Tibial artery (tissue), 4 donors: ENCODE results near the gene GNB4.

Experiments
- DNase-seq, 2 donors: peaks; one replicate each; pipeline ENCODE4 v3.0.0-alpha.2; 2019
- H3K27ac ChIP-seq, 2 donors: fragments of 200-600 bp; sonication (generic) in 1 of 2; 1 replicate in 1 of 2; 2 replicates in 1 of 2; pipeline ENCODE4 v1.5.1; 2018 to 2019; ENCODE audit warnings: mild to moderate bottlenecking in 1 of 2
- H3K27me3 ChIP-seq, 2 donors: fragments of 200-600 bp; sonication (generic) in 1 of 2; one replicate each; pipeline versions ENCODE4 v1.5.1 to v1.6.0; 2016 to 2019
- H3K36me3 ChIP-seq, 3 donors: fragments of 200-600 bp; sonication (generic) in 2 of 3; one replicate each; pipeline ENCODE4 v1.5.1; 2016 to 2019; ENCODE audit warnings: mild to moderate bottlenecking in 2 of 3
- H3K4me1 ChIP-seq, 4 donors: fragments of 200-600 bp; sonication (generic) in 2 of 4; 1 replicate in 3 of 4; 2 replicates in 1 of 4; pipeline ENCODE4 v1.5.1; 2016 to 2019
- H3K4me3 ChIP-seq, 2 donors: fragments of 200-600 bp; sonication (generic) in 1 of 2; 1 replicate in 1 of 2; 2 replicates in 1 of 2; pipeline ENCODE4 v1.5.1; 2018 to 2019; ENCODE audit warnings: mild to moderate bottlenecking in 2 of 2
- H3K9me3 ChIP-seq, 3 donors: fragments of 200-600 bp; sonication (generic) in 1 of 3; one replicate each; pipeline ENCODE4 v1.5.1; 2016 to 2019
- intact Hi-C: fragments of 100-400 bp; cut with DNase I; formaldehyde crosslinking; loops from one replicate; pipeline ENCODE4 v1.15.0; 2023; ENCODE audit warnings: low total_unique reads
- TF ChIP-seq, protein P1 (sequence below), 2 experiments: fragments of 200-600 bp in 1 of 2; fragments of 450-650 bp in 1 of 2; IDR thresholded peaks; one replicate each; pipeline ENCODE4 v1.5.1; 2017 to 2019; ENCODE audit warnings: antibody characterized with exemption in 2 of 2, mild to moderate bottlenecking in 1 of 2, moderate library complexity in 1 of 2

The GNB4 gene

DNA sequence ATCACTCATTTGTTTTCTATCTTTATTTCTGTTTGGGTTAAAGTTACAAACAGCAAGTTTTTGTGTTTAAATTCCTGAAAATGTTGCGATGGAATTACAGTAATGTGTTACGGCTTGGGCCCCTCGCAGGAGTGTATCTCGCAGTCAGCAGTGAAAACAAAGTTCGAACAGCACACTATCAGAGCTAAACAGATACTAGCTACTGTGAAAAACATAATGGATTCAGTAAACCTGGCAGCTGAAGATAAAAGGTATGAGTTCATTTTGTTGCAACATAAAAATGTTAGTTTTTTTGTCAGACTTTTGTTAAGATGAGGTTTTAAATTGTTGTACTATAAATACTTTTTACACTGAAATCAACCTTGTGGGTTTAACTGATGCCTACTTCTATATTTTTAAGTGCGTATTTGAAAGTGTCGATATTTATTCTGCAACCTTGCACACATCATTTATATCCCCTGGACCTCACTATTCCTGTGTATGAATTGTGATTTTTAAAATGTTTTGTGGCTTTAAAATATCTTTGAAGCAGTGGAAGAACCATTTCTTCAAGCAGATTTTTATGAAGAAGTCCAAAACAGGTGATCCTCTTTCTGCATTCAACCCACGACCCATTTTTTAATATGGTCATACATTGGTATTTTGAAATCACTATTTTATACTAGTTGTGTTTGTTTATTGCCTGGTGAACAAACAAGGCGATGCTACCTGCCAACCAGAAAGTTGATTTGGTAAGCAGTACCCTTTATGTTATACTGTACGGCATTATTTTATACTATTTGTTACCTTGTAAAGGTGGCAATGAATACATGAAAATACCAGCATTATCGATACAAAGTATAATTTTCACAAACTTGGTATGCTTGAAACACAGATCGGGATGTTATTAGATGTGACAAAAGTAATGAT is 75.9 kb downstream of the GNB4 start:
- Histone ChIP-seq H3K9me3 (no peaks in the 10 kb centered on the region), H3K27me3 (no peaks in the 10 kb centered on the region), H3K4me3 (no peak overlapping the region), H3K27ac (no peak overlapping the region), H3K36me3 (peaks cover 24 to 69% (median 53%) of the 10 kb centered on the region in 3 donors), H3K4me1 (no peaks in the 10 kb centered on the region)
- intact Hi-C loops, result no loop called here
- no peak for DNase-seq
- TF ChIP-seq, protein P1, sequence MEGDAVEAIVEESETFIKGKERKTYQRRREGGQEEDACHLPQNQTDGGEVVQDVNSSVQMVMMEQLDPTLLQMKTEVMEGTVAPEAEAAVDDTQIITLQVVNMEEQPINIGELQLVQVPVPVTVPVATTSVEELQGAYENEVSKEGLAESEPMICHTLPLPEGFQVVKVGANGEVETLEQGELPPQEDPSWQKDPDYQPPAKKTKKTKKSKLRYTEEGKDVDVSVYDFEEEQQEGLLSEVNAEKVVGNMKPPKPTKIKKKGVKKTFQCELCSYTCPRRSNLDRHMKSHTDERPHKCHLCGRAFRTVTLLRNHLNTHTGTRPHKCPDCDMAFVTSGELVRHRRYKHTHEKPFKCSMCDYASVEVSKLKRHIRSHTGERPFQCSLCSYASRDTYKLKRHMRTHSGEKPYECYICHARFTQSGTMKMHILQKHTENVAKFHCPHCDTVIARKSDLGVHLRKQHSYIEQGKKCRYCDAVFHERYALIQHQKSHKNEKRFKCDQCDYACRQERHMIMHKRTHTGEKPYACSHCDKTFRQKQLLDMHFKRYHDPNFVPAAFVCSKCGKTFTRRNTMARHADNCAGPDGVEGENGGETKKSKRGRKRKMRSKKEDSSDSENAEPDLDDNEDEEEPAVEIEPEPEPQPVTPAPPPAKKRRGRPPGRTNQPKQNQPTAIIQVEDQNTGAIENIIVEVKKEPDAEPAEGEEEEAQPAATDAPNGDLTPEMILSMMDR (IDR thresholded peaks at IDR 0.05), result no peak

DNA sequence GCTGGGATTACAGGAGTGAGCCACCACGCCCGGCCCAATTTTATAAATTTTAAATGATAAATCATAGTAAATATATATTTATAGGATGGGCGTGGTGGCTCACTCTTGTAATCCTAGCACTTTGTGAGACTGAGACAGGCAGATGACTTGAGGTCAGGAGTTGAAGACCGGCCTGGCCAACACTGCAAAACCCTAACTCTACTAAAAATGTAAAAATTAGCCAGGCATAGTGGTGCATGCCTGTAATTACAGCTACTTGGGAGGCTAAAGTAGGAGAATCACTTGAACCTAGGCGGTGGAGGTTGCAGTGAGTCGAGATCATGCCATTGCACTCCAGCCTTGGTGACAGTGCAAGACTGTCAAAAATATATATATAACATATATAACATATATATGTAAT is 77.3 kb downstream of the GNB4 start:
- peaks cover 28 to 69% (median 48%) of the 10 kb centered on the region in 3 donors for H3K36me3 ChIP-seq
- TF ChIP-seq, protein P1 (IDR thresholded peaks at IDR 0.05), result no peak
- DNase-seq, result no peak

DNA sequence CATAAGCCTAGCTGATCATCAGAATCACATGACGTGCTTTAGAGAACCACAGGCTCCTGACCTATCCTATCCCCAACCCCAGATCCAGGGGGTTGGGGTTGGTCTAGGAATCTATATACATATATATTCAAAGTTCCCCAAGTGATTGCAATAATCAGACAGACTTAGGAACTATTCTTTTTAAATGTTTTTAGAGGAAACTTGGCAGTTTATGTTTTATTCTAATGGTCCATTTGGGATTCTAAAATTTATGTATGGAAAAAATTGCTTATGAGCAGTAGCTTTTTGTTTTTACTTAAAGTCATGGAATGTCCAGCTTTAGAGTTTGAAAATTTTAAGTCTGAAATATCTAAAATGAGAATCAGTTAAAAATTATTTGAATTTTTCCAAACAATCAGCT is 81.6 kb downstream of the GNB4 start:
- Histone ChIP-seq H3K36me3 (peaks cover 55 to 73% (median 59%) of the 10 kb centered on the region in 3 donors), H3K4me1 (no peaks in the 10 kb centered on the region), H3K9me3 (no peaks in the 10 kb centered on the region), H3K4me3 (no peak overlapping the region), H3K27me3 (no peaks in the 10 kb centered on the region), H3K27ac (no peak overlapping the region)
- no peak for DNase-seq
- intact Hi-C loops, result no loop called here
- TF ChIP-seq, protein P1 (IDR thresholded peaks at IDR 0.05), result no peak

More for the DNA sequence above, 77.3 kb downstream of the GNB4 start:
- H3K27ac ChIP-seq, result no peak overlapping the region
- H3K27me3 ChIP-seq, result no peaks in the 10 kb centered on the region
- intact Hi-C loops, result no loop called here
- H3K9me3 ChIP-seq, result no peaks in the 10 kb centered on the region
- H3K4me3 ChIP-seq, result no peak overlapping the region
- H3K4me1 ChIP-seq, result no peaks in the 10 kb centered on the region

DNA sequence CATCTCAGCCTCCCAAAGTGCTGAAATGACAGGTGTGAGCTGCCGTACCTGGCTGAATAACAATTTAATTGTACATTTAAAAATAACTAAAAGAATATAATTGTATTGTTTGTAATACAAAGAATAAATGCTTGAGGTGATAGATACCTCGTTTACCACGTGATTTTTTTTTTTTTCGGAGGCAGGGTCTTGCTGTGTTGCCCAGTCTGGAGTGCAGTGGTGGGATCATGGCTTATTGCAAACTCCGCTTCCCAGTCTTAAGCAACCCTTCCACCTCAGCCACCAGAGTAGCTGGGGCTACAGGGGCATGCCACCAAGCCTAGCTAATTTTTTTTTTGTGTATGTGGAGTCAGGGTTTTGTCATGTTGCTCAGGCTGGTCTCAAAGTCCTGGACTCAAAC is 87.9 kb downstream of the GNB4 start:
- Histone ChIP-seq H3K9me3 (no peaks in the 10 kb centered on the region), H3K4me1 (no peaks in the 10 kb centered on the region), H3K4me3 (no peak overlapping the region), H3K36me3 (peaks cover 78 to 97% (median 83%) of the 10 kb centered on the region in 3 donors), H3K27me3 (no peaks in the 10 kb centered on the region), H3K27ac (no peak overlapping the region)
- intact Hi-C loops, result no loop called here
- no peak for DNase-seq
- TF ChIP-seq, protein P1 (IDR thresholded peaks at IDR 0.05), result no peak

DNA sequence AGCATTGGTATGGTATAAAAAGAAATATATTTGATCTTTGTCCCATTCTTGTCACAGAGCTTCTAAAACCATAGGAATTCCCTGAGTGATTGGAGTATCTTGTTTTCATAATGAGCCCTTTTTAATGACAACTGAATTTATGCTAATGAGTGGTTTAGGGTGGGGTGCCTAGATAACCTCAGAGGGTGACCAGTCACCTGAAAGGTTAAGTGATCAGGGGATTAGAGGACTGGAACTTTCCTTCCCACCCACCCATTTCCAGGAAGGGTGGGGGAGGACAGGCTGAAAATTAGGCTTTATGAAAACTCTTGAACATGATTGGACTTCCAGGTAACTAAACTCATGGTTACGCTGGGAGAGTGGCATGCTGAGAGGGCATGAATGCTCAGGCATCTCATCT is 95.3 kb downstream of the GNB4 start:
- Histone ChIP-seq H3K27ac (no peak overlapping the region), H3K27me3 (no peaks in the 10 kb centered on the region), H3K4me1 (no peaks in the 10 kb centered on the region), H3K9me3 (no peaks in the 10 kb centered on the region), H3K36me3 (peaks cover 39 to 99% (median 85%) of the 10 kb centered on the region in 3 donors), H3K4me3 (no peak overlapping the region)
- TF ChIP-seq, protein P1 (IDR thresholded peaks at IDR 0.05), result no peak
- intact Hi-C loops, result no loop called here
- DNase-seq, result no peak
